HK-2 (cell line): ENCODE results near the gene ORMDL3.

Source experiments
- DNase-seq: peaks from one replicate; pipeline ENCODE4 v3.0.0-alpha.2; 2018; ENCODE audit not compliant: unreplicated experiment

Gene ORMDL3

DNA sequence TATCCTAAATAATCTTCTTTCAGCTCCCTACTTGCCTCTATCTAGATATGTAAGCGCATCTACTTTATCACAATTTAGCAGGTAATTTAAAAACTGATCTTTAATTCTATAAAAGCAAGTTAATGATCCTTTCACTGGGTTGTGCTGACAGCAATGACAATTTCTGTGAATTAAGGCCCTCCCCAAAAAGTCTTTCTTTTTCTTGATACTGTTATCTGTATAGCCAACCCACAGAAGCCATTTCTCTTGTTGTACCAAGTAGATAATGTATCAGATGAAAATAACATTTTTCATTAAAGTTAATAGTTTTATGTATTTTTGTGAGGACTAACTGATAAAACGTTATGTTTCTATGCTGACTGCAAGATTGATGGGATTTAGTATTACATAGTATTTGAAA, 55.6 kb downstream of the ORMDL3 start:
- DNase-seq, result no peak
